C4-2B (cell line): ENCODE results near the gene TAB3.

Experiments
- ZFX ChIP-seq: fragments of 450-650 bp; IDR thresholded peaks from 2 replicates; pipeline ENCODE4 v1.6.1; 2017
- TF ChIP-seq, protein P1 (sequence below): fragments of 450-650 bp; conservative IDR thresholded peaks from 2 replicates; pipeline ENCODE4 v1.5.1; 2017; ENCODE audit warnings: mild to moderate bottlenecking

DNA sequence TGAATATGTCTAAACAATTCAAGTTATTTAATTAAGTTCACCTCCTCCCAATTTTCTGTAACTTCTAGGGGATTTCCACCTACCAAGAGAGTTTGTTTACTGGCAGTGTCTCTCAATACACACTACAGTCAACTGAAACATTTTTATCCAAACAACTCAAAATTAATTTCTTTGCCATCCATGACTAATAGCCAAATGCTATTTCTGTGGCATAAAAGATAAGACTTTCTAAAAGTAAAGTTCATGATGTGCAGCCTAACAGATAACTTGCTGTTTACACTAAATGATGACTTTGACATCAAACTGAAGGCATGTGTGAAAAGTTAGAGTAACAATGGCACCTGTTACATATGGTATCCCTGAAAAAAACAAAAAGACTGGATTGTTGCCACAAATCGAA, 7.3 kb downstream of the TAB3 start:
- TF ChIP-seq, protein P1, sequence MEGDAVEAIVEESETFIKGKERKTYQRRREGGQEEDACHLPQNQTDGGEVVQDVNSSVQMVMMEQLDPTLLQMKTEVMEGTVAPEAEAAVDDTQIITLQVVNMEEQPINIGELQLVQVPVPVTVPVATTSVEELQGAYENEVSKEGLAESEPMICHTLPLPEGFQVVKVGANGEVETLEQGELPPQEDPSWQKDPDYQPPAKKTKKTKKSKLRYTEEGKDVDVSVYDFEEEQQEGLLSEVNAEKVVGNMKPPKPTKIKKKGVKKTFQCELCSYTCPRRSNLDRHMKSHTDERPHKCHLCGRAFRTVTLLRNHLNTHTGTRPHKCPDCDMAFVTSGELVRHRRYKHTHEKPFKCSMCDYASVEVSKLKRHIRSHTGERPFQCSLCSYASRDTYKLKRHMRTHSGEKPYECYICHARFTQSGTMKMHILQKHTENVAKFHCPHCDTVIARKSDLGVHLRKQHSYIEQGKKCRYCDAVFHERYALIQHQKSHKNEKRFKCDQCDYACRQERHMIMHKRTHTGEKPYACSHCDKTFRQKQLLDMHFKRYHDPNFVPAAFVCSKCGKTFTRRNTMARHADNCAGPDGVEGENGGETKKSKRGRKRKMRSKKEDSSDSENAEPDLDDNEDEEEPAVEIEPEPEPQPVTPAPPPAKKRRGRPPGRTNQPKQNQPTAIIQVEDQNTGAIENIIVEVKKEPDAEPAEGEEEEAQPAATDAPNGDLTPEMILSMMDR, result no peak
- TF ChIP-seq ZFX, result no peak
